ENCODE measurements around the gene CECR2. TPM values are rescaled to one million over a fixed set of nuclear protein-coding genes. Genes with fewer than 3 reads are reported as not detected.

Gene CECR2
- total RNA-seq: 4.9 TPM
- long read RNA-seq, partial matches to known transcripts: 2 of 7 reads
- long read RNA-seq, other reads (novel, unspliced or antisense): 5 of 7 reads

DNA sequence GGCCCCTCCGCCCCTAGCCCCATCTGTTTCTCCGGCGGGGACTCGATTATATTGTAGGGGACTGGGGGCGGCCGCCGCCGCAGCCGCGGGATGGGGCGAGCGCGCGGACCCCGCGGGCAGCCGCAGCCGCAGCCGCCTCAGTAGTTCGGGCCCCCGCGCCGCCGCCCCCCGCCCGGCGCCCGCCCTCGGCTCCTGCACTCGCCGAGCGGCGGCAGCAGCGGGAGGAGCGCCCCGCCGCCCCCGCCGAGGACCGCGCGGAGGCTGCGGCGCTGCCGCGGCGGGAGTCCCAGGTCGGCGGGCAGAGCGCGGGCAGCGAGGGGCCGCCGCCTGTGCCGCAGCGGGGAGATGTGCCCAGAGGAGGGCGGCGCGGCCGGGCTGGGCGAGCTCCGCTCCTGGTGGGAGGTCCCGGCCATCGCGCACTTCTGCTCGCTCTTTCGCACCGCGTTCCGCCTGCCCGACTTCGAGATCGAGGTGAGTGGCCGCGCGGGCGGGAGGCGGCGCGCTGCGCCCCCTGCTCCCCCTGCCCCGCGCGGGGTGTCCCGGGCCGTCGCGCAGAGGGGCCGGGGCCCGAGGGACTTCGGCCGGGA lies at the start of gene CECR2:
Gene CECR2, plus strand, starts transcription at position 22 of the 587 bp plus-strand sequence. Its CDS starts 324 bp downstream, at position 346.
- DNase-seq (ENCODE audit: low spot score): no peak
- intact Hi-C loops (cut with DNase I): loop anchor here (2.0 to 10.0 kb wide), 3 partner anchors 35 to 195 kb away; no protein-coding TSS in a partner anchor

- intact Hi-C loops (cut with DNase I): no loop called here
- peak; percentile 9 for DNase-seq (ENCODE audit: low spot score)
Observed at GRCh38 chr22:17319546-17319945, 49.7 kb upstream of the CECR2 start.

- intact Hi-C loops (cut with DNase I): no loop called here
- no peak for DNase-seq (ENCODE audit: low spot score)
Observed at GRCh38 chr22:17322511-17322910, 46.7 kb upstream of the CECR2 start.

DNA sequence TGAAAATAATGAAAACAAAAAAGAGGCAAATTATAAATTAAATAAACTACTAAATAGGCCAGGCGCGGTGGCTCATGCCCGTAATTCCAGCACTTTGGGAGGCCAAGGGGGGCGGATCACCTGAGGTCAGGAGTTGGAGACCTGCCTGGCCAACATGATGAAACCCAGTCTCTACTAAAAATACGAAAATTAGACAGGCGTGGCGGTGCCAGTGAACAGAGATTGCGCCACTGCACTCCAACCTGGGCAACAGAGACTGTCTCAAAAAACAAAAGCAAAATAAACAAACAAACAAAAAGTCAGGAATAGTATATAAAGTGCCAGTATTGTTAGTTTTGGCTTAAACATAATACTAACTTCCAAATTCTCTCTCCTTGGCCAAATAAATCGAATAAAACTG lies 37.6 kb upstream of the CECR2 start:
- DNase-seq (ENCODE audit: low spot score): no peak
- intact Hi-C loops (cut with DNase I): no loop called here

- DNase-seq (ENCODE audit: low spot score): no peak
- intact Hi-C loops (cut with DNase I): no loop called here
Observed at GRCh38 chr22:17332109-17332800, 37.0 kb upstream of the CECR2 start.

DNA sequence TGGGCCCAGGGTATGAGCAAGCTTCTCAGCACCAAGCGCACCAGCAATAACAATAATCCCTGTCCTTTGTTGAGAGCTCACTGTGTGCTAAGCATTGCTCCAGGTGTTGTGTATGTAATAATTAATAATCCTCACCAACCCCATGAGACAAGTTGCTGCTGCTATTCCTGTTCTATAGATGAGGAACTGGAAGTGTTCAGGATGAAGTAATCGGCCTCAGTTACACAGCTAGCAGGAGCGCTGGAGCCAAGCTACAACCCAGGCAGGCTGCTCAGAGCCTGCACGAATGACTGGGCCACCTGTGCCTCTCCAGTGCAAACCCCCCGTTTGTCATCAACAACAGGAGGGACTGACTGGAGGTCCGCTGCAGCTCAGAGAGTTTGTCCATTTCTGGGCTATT lies 35.2 kb upstream of the CECR2 start:
- DNase-seq (ENCODE audit: low spot score): no peak
- intact Hi-C loops (cut with DNase I): no loop called here

GRCh38 chr22:17334983-17335382 lies 34.3 kb upstream of the CECR2 start:
- intact Hi-C loops (cut with DNase I): no loop called here

DNA sequence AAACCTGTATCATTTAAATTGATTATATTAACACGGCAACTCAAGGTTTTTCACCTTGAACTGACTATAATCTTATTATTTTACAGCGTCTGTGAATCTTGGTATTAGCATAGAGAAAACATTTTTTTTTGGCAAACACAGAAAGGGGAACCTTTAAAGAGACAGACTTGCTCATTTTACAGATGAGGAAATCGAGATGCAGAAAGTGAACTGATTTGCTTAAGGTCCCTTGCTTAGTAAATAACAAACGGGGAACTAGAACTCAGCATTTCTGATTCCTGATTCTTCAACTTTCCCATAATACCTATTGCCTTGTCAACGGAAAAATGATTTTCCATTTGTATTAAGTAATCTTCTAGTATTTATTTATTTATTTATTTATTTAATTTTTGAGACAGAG lies 33.2 kb upstream of the CECR2 start:
- intact Hi-C loops (cut with DNase I): no loop called here
- DNase-seq (ENCODE audit: low spot score): no peak

More at GRCh38 chr22:17334983-17335382, 34.3 kb upstream of the CECR2 start:
- DNase-seq (ENCODE audit: low spot score): no peak

DNA sequence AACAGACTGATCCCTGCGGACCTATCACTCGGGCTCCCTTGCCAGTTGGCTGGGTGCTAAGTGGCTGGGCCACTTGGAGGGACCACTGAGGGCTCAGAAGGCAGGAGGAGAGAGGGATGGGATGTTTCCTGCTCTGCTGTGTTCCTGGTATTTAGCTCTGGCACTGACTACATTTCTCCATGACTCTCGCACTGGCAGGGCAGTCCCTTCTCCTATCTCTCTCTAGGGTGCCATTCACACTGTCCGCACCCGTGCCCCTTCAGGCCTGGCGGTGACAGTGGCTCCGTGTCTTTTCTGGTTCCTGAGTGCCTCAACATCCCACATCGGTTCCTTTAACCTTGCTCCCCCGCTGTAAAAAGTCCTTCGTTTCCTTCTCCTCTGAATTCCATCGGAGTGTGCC lies 31.6 kb upstream of the CECR2 start:
- intact Hi-C loops (cut with DNase I): no loop called here
- no peak for DNase-seq (ENCODE audit: low spot score)

- intact Hi-C loops (cut with DNase I): no loop called here
- no peak for DNase-seq (ENCODE audit: low spot score)
Observed at GRCh38 chr22:17339095-17339693, 30.1 kb upstream of the CECR2 start.

GRCh38 chr22:17342361-17342760 lies 26.9 kb upstream of the CECR2 start:
- intact Hi-C loops (cut with DNase I): no loop called here
- DNase-seq (ENCODE audit: low spot score): no peak

GRCh38 chr22:17343766-17344165 lies 25.5 kb upstream of the CECR2 start:
- intact Hi-C loops (cut with DNase I): no loop called here
- no peak for DNase-seq (ENCODE audit: low spot score)

GRCh38 chr22:17346578-17346977 lies 22.7 kb upstream of the CECR2 start:
- DNase-seq (ENCODE audit: low spot score): no peak
- intact Hi-C loops (cut with DNase I): no loop called here

DNA sequence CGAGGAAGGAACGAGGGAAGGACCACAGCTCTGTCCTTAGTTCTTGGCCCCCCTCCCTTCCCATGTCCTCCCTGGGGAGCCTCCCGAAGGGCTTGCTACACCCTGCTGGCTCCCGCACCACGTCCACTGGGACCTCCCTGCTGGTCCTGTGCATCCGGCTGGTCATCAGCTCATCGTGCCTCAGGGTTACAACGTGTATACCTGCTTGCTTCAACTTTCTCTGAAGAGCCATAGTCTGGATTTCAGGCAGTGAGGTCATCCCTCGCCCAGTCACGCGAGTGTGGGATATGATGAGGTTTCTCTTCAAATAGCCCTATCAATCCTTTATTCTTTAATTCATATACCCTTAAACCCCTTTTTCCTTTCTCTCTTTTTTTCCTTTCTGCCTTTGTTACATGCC lies 21.5 kb upstream of the CECR2 start:
- intact Hi-C loops (cut with DNase I): no loop called here
- no peak for DNase-seq (ENCODE audit: low spot score)

GRCh38 chr22:17348464-17349103 lies 20.7 kb upstream of the CECR2 start:
- intact Hi-C loops (cut with DNase I): no loop called here

GRCh38 chr22:17349172-17349571 lies 20.1 kb upstream of the CECR2 start:
- no peak for DNase-seq (ENCODE audit: low spot score)
- intact Hi-C loops (cut with DNase I): no loop called here

More at GRCh38 chr22:17348464-17349103, 20.7 kb upstream of the CECR2 start:
- no peak for DNase-seq (ENCODE audit: low spot score)

DNA sequence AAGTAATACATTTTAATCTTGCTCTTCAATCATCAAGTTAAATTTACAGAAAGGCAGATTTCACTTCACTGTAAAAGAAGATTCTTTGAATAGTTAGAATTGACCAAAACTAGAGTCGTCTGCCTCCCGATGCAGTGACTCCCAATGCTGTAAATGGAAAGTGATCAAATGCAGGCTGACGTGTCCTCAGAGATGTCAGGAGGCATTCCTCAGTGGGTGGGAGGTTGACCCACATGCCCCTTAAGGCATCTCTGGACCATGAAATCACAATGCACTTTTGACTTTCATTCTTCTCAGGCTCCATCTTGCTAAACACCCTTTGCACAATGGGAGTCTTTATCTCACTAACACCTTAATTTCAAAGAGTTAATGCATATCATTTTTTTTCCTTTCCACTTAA lies 19.0 kb upstream of the CECR2 start:
- intact Hi-C loops (cut with DNase I): no loop called here

DNA sequence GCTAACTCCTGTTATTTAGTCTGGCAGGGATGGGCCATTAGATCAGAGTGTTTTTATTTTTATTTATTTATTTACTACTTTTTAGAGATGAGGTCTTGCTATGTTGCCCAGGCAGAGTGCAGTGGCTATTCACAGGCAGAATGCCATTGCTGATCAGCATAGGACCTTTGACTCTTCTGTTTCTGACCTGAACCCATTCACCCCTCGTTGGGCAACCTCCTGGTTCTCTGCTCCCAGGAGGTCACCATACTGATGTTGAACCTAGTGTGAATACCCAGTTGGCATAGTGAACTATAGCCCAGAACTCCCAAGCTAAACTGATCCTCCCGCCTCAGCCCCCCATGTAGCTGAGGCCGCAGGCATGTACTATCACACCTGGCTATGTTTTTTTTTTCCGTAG lies 16.5 kb upstream of the CECR2 start:
- no peak for DNase-seq (ENCODE audit: low spot score)
- intact Hi-C loops (cut with DNase I): no loop called here

More for the DNA sequence above, 19.0 kb upstream of the CECR2 start:
- DNase-seq (ENCODE audit: low spot score): no peak

GRCh38 chr22:17357688-17358087 lies 11.6 kb upstream of the CECR2 start:
- intact Hi-C loops (cut with DNase I): no loop called here
- DNase-seq (ENCODE audit: low spot score): no peak

DNA sequence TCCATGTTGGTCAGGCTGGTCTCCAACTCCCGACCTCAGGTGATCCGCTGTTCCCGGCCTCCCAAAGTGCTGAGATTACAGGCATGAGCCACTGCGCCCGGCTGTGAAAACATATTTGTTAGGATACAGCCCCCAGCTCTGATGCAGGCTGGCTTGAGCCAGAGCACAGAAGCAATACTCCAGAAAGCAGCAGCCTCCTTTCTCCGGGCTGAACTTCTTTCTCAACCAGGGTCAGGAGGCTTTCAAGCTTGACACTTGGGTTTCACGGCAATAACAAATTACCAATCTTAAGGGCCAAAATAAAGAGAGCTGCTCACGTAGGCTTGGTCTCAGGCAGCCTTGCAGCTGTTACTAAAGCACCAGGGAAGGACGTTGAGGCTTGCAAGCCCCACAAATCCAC lies 10.8 kb upstream of the CECR2 start:
- DNase-seq (ENCODE audit: low spot score): no peak
- intact Hi-C loops (cut with DNase I): no loop called here
